MM.1S (cell line): ENCODE measurements around the gene LRMDA.

ENCODE experiments used
- CTCF ChIP-seq: fragments of 300-600 bp; sonication (generic); IDR thresholded peaks from 2 replicates; pipeline ENCODE4 v1.5.1; 2016; ENCODE audit warnings: antibody characterized with exemption, low read length, mixed read lengths
- EZH2 ChIP-seq: fragments of 300-600 bp; sonication (generic); optimal IDR thresholded peaks from 2 replicates; pipeline ENCODE3; 2017; ENCODE audit warnings: low read depth, mild to moderate bottlenecking, antibody characterized with exemption, low read length, mixed read lengths

- no peak for TF ChIP-seq CTCF
- TF ChIP-seq EZH2: no peak
These were observed 892.9 kb downstream of the LRMDA start for GRCh38 chr10:76324283-76324682.
